ENCODE measurements around the gene HEPACAM. TPM values are rescaled to one million over a fixed set of nuclear protein-coding genes. Genes with fewer than 3 reads are reported as not detected.
A peak's percentile ranks its signal among the peaks of the same experiment; 100 is the strongest.

Gene HEPACAM
- total RNA-seq, 2 experiments from 2014 or later = not detected

- Mint-ChIP-seq H3K27me3 (no peaks in the 10 kb centered on the region), H3K4me1 (peaks cover 2% of the 10 kb centered on the region), H3K36me3 (peaks cover 9% of the 10 kb centered on the region), H3K4me3 (no peak overlapping the region), H3K27ac (no peak overlapping the region), H3K9me3 (peaks cover 9% of the 10 kb centered on the region)
- no peak for DNase-seq
Measured at GRCh38 chr11:124951341-124951740, 15.5 kb upstream of the HEPACAM start.

- no peak for DNase-seq
- no peaks in the 10 kb centered on the region for H3K27me3 Mint-ChIP-seq
- H3K27ac Mint-ChIP-seq = no peak overlapping the region
Measured at GRCh38 chr11:124950601-124951330, 14.9 kb upstream of the HEPACAM start.

GRCh38 chr11:124946735-124947141 lies 10.9 kb upstream of the HEPACAM start:
- H3K4me3 Mint-ChIP-seq = no peak overlapping the region
- H3K27ac Mint-ChIP-seq = no peak overlapping the region
- DNase-seq = no peak
- H3K4me1 Mint-ChIP-seq = peaks cover 16% of the 10 kb centered on the region
- peaks cover 9% of the 10 kb centered on the region for H3K36me3 Mint-ChIP-seq
- peaks cover 9% of the 10 kb centered on the region for H3K9me3 Mint-ChIP-seq
- no peaks in the 10 kb centered on the region for H3K27me3 Mint-ChIP-seq

More at GRCh38 chr11:124950601-124951330, 14.9 kb upstream of the HEPACAM start:
- Mint-ChIP-seq H3K9me3 (peaks cover 9% of the 10 kb centered on the region), H3K4me3 (no peak overlapping the region), H3K4me1 (peaks cover 2% of the 10 kb centered on the region), H3K36me3 (peaks cover 9% of the 10 kb centered on the region)

- Mint-ChIP-seq H3K9me3 (peaks cover 9% of the 10 kb centered on the region), H3K27ac (no peak overlapping the region), H3K36me3 (peaks cover 9% of the 10 kb centered on the region), H3K4me3 (no peak overlapping the region), H3K4me1 (peaks cover 16% of the 10 kb centered on the region), H3K27me3 (no peaks in the 10 kb centered on the region)
- no peak for DNase-seq
Measured at GRCh38 chr11:124945826-124946225, 10.0 kb upstream of the HEPACAM start.

GRCh38 chr11:124944565-124944964 lies 8.7 kb upstream of the HEPACAM start:
- Mint-ChIP-seq H3K9me3 (peaks cover 9% of the 10 kb centered on the region), H3K27ac (no peak overlapping the region), H3K4me1 (peaks cover 16% of the 10 kb centered on the region), H3K27me3 (no peaks in the 10 kb centered on the region), H3K36me3 (peaks cover 9% of the 10 kb centered on the region), H3K4me3 (no peak overlapping the region)
- no peak for DNase-seq

GRCh38 chr11:124943741-124944140 lies 7.9 kb upstream of the HEPACAM start:
- Mint-ChIP-seq H3K36me3 (peaks cover 6% of the 10 kb centered on the region), H3K9me3 (peaks cover 6% of the 10 kb centered on the region), H3K27ac (peak overlapping the region; percentile 9), H3K4me3 (no peak overlapping the region), H3K4me1 (peaks cover 16% of the 10 kb centered on the region), H3K27me3 (no peaks in the 10 kb centered on the region)
- no peak for DNase-seq

GRCh38 chr11:124943254-124943616 lies 7.4 kb upstream of the HEPACAM start:
- Mint-ChIP-seq H3K9me3 (peaks cover 1% of the 10 kb centered on the region), H3K36me3 (peaks cover 1% of the 10 kb centered on the region), H3K4me3 (no peak overlapping the region), H3K4me1 (peaks cover 16% of the 10 kb centered on the region), H3K27ac (no peak overlapping the region), H3K27me3 (no peaks in the 10 kb centered on the region)
- DNase-seq = no peak

GRCh38 chr11:124942466-124943253 lies 6.8 kb upstream of the HEPACAM start:
- H3K9me3 Mint-ChIP-seq = no peaks in the 10 kb centered on the region
- no peaks in the 10 kb centered on the region for H3K27me3 Mint-ChIP-seq
- H3K36me3 Mint-ChIP-seq = no peaks in the 10 kb centered on the region
- DNase-seq = no peak
- peaks cover 16% of the 10 kb centered on the region for H3K4me1 Mint-ChIP-seq
- H3K27ac Mint-ChIP-seq = no peak overlapping the region
- H3K4me3 Mint-ChIP-seq = no peak overlapping the region

GRCh38 chr11:124941703-124942102 lies 5.9 kb upstream of the HEPACAM start:
- DNase-seq = no peak
- H3K27ac Mint-ChIP-seq = no peak overlapping the region
- H3K4me1 Mint-ChIP-seq = peaks cover 16% of the 10 kb centered on the region
- H3K4me3 Mint-ChIP-seq = no peak overlapping the region
- no peaks in the 10 kb centered on the region for H3K27me3 Mint-ChIP-seq
- H3K36me3 Mint-ChIP-seq = no peaks in the 10 kb centered on the region
- H3K9me3 Mint-ChIP-seq = no peaks in the 10 kb centered on the region

GRCh38 chr11:124938970-124939369 lies 3.1 kb upstream of the HEPACAM start:
- H3K27ac Mint-ChIP-seq = no peak overlapping the region
- H3K4me3 Mint-ChIP-seq = no peak overlapping the region
- no peaks in the 10 kb centered on the region for H3K27me3 Mint-ChIP-seq
- no peak for DNase-seq
- peaks cover 13% of the 10 kb centered on the region for H3K4me1 Mint-ChIP-seq
- H3K36me3 Mint-ChIP-seq = no peaks in the 10 kb centered on the region
- H3K9me3 Mint-ChIP-seq = no peaks in the 10 kb centered on the region

- Mint-ChIP-seq H3K4me3 (no peak overlapping the region), H3K27ac (no peak overlapping the region), H3K4me1 (peaks cover 7% of the 10 kb centered on the region), H3K36me3 (no peaks in the 10 kb centered on the region), H3K27me3 (no peaks in the 10 kb centered on the region), H3K9me3 (no peaks in the 10 kb centered on the region)
- DNase-seq = no peak
Measured at GRCh38 chr11:124938206-124938765, 2.4 kb upstream of the HEPACAM start.

GRCh38 chr11:124937336-124937935 lies 1.6 kb upstream of the HEPACAM start:
- Mint-ChIP-seq H3K4me1 (peaks cover 1% of the 10 kb centered on the region), H3K27ac (no peak overlapping the region), H3K9me3 (no peaks in the 10 kb centered on the region), H3K36me3 (no peaks in the 10 kb centered on the region), H3K27me3 (no peaks in the 10 kb centered on the region), H3K4me3 (no peak overlapping the region)
- no peak for DNase-seq

GRCh38 chr11:124934862-124935547 lies 842 bp downstream of the HEPACAM start:
- H3K36me3 Mint-ChIP-seq = no peaks in the 10 kb centered on the region
- DNase-seq = no peak
- H3K27ac Mint-ChIP-seq = no peak overlapping the region
- H3K4me1 Mint-ChIP-seq = peaks cover 7% of the 10 kb centered on the region
- H3K4me3 Mint-ChIP-seq = no peak overlapping the region
- H3K27me3 Mint-ChIP-seq = no peaks in the 10 kb centered on the region
- no peaks in the 10 kb centered on the region for H3K9me3 Mint-ChIP-seq

GRCh38 chr11:124930799-124931198 lies 5.0 kb downstream of the HEPACAM start:
- Mint-ChIP-seq H3K9me3 (no peaks in the 10 kb centered on the region), H3K27me3 (no peaks in the 10 kb centered on the region), H3K36me3 (no peaks in the 10 kb centered on the region), H3K27ac (peak overlapping the region; percentile 38), H3K4me1 (peaks cover 7% of the 10 kb centered on the region), H3K4me3 (no peak overlapping the region)
- DNase-seq = no peak

Data from activated naive CD8-positive, alpha-beta T cell treated with anti-CD3 and anti-CD28 coated beads for 36 hours (primary cell).